Measurements from ENCODE around the gene TRIM43B.

GRCh38 chr2:95524195-95524594 is 39.6 kb upstream of the TRIM43B start:
- TF ChIP-seq CTCF (IDR thresholded peaks at IDR 0.05) (no peak), EZH2phosphoT487 (IDR thresholded peaks at IDR 0.05) (no peak)
